ENCODE measurements around the gene RASSF6.

The RASSF6 gene

DNA sequence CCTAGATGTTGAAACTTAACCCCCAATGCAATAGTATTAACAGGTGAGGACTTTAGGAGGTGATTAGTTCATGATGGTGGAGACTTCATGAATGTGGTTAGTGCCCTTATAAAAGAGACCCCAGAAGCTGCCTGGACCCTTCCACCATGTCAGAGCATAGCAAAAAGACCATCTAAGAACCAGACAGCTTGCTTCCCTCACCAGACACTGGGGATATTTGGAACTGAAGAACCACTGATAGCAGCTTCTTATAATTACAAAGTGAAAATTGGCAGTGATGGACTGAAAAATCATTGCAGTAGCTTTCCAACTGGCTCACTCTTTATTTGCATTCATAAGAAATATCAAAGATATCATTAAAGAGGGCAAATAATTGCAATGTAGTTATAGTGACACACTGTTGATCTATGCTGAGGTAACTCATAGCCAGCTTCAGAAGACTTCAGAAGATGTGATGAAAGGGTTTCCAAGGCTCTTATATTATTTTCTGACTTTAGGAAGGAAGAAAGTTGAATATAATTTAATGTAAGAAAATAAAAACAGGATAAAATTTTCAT is 5.8 kb downstream of the RASSF6 start:
- DNase-seq (ENCODE audit: low read depth in 2 of 2) = no peak
- H3K4me3 ChIP-seq (replicated peaks in 1 of 2; ENCODE audit: low read depth in 2 of 2, low read length in 2 of 2) = no peak overlapping the region
- TF ChIP-seq, protein P1, sequence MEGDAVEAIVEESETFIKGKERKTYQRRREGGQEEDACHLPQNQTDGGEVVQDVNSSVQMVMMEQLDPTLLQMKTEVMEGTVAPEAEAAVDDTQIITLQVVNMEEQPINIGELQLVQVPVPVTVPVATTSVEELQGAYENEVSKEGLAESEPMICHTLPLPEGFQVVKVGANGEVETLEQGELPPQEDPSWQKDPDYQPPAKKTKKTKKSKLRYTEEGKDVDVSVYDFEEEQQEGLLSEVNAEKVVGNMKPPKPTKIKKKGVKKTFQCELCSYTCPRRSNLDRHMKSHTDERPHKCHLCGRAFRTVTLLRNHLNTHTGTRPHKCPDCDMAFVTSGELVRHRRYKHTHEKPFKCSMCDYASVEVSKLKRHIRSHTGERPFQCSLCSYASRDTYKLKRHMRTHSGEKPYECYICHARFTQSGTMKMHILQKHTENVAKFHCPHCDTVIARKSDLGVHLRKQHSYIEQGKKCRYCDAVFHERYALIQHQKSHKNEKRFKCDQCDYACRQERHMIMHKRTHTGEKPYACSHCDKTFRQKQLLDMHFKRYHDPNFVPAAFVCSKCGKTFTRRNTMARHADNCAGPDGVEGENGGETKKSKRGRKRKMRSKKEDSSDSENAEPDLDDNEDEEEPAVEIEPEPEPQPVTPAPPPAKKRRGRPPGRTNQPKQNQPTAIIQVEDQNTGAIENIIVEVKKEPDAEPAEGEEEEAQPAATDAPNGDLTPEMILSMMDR (IDR thresholded peaks at IDR 0.05; ENCODE audit: low read depth, low read length) = no peak

DNA sequence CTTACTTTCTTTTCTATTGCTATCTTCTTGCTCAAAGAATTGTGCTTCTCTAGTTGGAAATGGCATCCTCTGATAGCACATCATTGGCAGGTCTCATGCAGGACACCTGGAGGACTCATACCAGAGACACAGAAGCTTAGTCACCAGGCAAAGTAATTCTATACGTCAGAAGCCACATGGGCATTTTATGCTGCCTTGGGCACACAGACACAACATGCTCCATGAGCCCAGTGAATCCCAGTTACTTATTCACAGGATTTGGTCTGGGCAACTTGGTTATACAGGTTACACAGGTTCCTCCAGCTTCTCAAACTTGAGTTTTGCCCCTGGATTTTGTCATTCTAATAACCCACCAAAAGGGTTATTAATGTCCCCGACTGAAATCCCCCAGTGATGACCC is 7.1 kb downstream of the RASSF6 start:
- TF ChIP-seq, protein P1 (IDR thresholded peaks at IDR 0.05; ENCODE audit: low read depth, low read length) = no peak
- no peak overlapping the region for H3K4me3 ChIP-seq (replicated peaks in 1 of 2; ENCODE audit: low read depth in 2 of 2, low read length in 2 of 2)
- DNase-seq (ENCODE audit: low read depth in 2 of 2) = no peak

DNA sequence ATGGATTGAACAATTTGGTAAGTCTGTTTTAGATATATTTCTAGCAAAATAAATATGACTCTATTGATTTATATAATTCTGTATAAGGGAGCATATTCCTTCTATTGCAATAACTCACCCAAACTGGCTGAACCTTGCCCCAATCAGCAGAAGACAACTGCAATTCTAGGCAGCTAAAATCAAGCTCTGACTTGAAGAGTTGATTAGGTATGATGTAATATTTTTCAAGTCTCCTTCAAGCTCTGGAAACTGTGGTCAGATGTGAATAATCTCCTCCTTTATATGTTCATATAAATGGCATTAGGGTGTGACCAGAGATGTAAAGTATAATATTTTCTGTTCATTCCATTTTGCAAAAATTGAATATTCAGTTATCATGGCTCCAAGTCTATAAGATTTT is 8.2 kb downstream of the RASSF6 start:
- no peak overlapping the region for H3K4me3 ChIP-seq (replicated peaks in 1 of 2; ENCODE audit: low read depth in 2 of 2, low read length in 2 of 2)
- TF ChIP-seq, protein P1 (IDR thresholded peaks at IDR 0.05; ENCODE audit: low read depth, low read length) = no peak
- peak; percentile 11 to 31 for DNase-seq (ENCODE audit: low read depth in 2 of 2)

DNA sequence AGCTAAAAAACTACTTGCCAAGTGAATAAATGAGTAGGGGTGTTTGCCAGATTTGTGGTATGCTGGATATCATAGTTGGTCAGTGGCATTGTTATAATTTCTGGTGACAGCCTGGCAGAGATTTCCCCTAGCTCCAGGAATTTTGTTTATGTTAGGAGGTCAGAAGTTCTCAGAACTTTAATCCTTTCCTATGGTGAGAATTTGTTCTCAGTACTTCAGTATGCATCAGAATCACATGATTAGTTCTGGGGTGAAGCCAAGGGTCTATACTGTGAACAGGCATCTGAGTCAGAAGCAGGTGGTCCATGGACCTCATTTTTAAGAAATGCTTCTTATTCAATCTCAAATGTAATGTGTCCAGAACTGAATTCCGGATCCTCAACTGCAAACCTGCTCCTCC is 10.5 kb downstream of the RASSF6 start:
- DNase-seq (ENCODE audit: low read depth in 2 of 2) = peak; percentile 63 to 78
- TF ChIP-seq, protein P1 (IDR thresholded peaks at IDR 0.05; ENCODE audit: low read depth, low read length) = no peak
- no peak overlapping the region for H3K4me3 ChIP-seq (replicated peaks in 1 of 2; ENCODE audit: low read depth in 2 of 2, low read length in 2 of 2)

DNA sequence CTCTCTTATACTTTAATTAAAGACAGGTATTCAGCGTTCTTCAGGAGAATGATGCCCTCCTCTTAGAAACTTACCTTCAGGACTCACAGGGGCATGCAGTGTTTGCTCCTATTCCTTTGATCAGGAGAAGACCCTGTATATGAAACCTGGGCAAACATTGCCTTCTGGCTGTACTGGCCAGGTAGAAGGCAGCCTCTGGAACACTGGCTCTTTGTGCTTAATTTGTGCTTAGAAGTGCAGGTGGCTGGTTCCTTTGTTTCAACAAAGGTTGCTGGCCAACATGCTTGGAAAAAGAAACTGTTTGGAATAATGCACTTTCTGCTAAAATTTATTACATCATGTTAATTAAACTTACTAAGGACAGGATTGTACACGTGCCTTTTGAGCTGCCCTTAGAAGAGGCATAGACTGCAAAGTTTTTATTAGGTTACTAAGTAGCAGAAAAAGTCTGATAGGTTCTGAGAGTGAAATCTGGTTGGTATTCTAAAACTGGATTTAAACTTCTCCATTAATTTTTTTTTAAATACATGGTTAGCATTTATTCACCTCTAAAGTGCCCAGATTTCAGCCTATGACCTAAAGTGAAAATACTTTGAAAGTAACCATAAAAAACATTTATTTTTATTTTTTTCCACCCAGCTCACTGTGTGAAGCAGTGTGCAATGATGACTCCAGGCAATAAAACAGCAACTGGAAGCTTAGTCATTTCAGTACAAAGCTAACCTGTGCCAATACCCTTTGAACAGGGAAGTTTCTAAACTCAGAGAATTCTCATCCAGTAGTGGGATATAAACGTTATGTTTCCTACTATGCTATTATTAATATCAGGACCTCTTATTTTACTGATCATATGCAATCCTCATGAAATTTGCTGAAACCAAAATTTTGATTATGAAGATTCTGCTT is 11.3 kb downstream of the RASSF6 start:
- DNase-seq (ENCODE audit: low read depth in 2 of 2) = peak; percentile 21 to 68
- TF ChIP-seq, protein P1 (IDR thresholded peaks at IDR 0.05; ENCODE audit: low read depth, low read length) = no peak
- no peak overlapping the region for H3K4me3 ChIP-seq (replicated peaks in 1 of 2; ENCODE audit: low read depth in 2 of 2, low read length in 2 of 2)

DNA sequence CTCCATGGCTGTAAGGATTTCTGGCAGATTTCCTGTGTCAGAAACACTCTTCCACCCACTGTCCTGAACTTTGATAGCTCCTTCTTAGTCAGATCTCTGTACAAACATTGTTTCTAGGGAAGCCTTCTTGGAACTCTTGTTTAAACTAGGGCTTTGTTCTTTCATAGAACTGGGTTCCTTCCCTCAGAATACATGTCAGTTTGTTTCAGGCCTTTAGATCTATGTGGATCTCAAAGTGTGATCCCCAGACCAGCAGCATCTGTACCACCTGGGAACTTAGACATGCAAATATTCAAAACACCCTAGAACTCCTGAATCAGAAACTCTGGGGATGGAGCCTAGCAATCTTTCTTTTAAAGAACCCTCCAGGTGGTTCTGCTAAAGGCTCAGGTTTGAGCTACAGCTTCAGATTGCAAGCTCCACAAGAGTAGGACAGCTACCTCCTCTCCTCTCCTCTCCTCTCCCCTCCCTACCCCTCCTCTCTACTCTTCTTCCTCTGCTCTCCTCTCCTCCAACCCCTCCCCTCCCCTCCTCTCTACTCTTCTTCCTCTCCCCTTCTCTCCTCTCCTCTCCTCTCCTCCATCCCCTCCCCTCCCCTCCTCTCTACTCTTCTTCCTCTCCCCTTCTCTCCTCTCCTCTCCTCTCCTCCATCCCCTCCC is 12.7 kb downstream of the RASSF6 start:
- TF ChIP-seq, protein P1 (IDR thresholded peaks at IDR 0.05; ENCODE audit: low read depth, low read length) = no peak
- H3K4me3 ChIP-seq (replicated peaks in 1 of 2; ENCODE audit: low read depth in 2 of 2, low read length in 2 of 2) = no peak overlapping the region
- no peak for DNase-seq (ENCODE audit: low read depth in 2 of 2)
